H1 (cell line): Measurements from ENCODE around the gene GRID2. TPM values are rescaled to one million over a fixed set of nuclear protein-coding genes. Genes with fewer than 3 reads are reported as not detected.

ENCODE experiments used
- KDM1A ChIP-seq: fragments of 200-600, 300-600 bp; sonication (generic); IDR thresholded peaks from 2 replicates; pipeline ENCODE4 v1.7.1; 2016; ENCODE audit warnings: mild to moderate bottlenecking, low read length, borderline replicate concordance
- KDM4A ChIP-seq: IDR thresholded peaks from one replicate; pipeline ENCODE4 v1.7.1; 2012; ENCODE audit warnings: low read depth, mild to moderate bottlenecking, moderate library complexity, low read length, inconsistent platforms; ENCODE audit not compliant: severe bottlenecking
- polyA plus RNA-seq, 7 experiments: library from polyadenylated mRNA; depleted of rRNA in 3 of 7; stranded (reverse) in 5 of 7; unstranded in 2 of 7; fragments of >200 nt in 5 of 7; fragments of 200-250 nt in 2 of 7; gene quantifications; 1 replicate in 5 of 7; 2 replicates in 1 of 7; 4 replicates in 1 of 7; pipeline versions ENCODE4 v1.2.1 to v1.2.3, GENCODE V29; 2011 to 2013; ENCODE audit warnings: missing spikeins in 2 of 7, mixed read lengths in 2 of 7
- total RNA-seq: library from RNA; stranded (reverse); fragmentation: NEBNext Ultra II Directional; extraction: Animal tissue kit (Norgen Biotek cat#: 25700); gene quantifications from 2 replicates; pipeline ENCODE4 v1.2.1, GENCODE V29; 2021

The GRID2 gene
- total and polyA plus RNA-seq, 2 of the 8 experiments (the other 6 are each of a cell fraction or from before 2014, with no cell fraction given): 31.1 to 81.9 TPM

DNA sequence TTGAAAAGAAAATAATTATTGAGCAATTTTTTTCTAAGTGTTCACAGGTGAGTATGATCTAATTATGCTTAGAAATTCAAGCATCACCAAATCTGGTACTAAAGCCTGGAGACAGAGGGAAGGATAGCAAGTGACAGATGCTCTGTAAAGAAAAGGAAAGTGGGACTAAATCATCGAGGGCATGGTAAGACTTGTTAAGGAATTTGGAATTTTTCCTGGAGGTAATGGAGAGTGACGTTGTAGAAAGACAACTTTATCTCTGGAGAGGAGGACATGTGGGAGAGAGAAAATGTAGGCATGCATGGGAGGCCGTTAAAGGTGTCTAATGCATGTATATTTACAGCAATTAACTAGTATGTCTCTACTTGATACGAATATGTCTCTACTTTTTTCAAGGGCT, 1191.6 kb downstream of the GRID2 start (continued):
- TF ChIP-seq KDM1A (no peak), KDM4A (no peak)
